GM21529 (cell line): ENCODE data around the gene PERCC1.
"Not testable (repeated sequence)": the region's sequence is repeated elsewhere in the genome, so short reads cannot be mapped to it uniquely, and the experiment has no call there.

Experiments used
- ATAC-seq: cut with Tn5 transposase; IDR thresholded peaks from one replicate; pipeline ENCODE4 v1.9.1; 2021; ENCODE audit not compliant: unreplicated experiment

Gene PERCC1

GRCh38 chr16:1466054-1466453 lies 35.2 kb downstream of the PERCC1 start:
- ATAC-seq: no peak

GRCh38 chr16:1466968-1467521 lies 36.2 kb downstream of the PERCC1 start:
- no peak for ATAC-seq

GRCh38 chr16:1468426-1468810 lies 37.5 kb downstream of the PERCC1 start:
- ATAC-seq: no peak

GRCh38 chr16:1469141-1469540 lies 38.3 kb downstream of the PERCC1 start:
- ATAC-seq: not testable (repeated sequence)

- no peak for ATAC-seq
Measured at GRCh38 chr16:1469693-1470201, 38.9 kb downstream of the PERCC1 start.

- no peak for ATAC-seq
Measured at GRCh38 chr16:1470481-1471251, 39.8 kb downstream of the PERCC1 start.

GRCh38 chr16:1471569-1472194 lies 40.8 kb downstream of the PERCC1 start:
- ATAC-seq: no peak

- no peak for ATAC-seq
Measured at GRCh38 chr16:1472974-1473373, 42.1 kb downstream of the PERCC1 start.

GRCh38 chr16:1474082-1474795 lies 43.4 kb downstream of the PERCC1 start:
- peak; percentile 12 for ATAC-seq

GRCh38 chr16:1474796-1475551 lies 44.1 kb downstream of the PERCC1 start, which contains the start of gene CLCN7:
CLCN7 (minus strand) TSS chr16:1475028; CDS start chr16:1474974, 54 bp downstream.
- ATAC-seq: peak; percentile 82

GRCh38 chr16:1475552-1476114 lies 44.8 kb downstream of the PERCC1 start:
- no peak for ATAC-seq

- no peak for ATAC-seq
Measured at GRCh38 chr16:1477033-1477432, 46.2 kb downstream of the PERCC1 start.

- not testable (repeated sequence) for ATAC-seq
Measured at GRCh38 chr16:1478937-1479336, 48.1 kb downstream of the PERCC1 start.

- ATAC-seq: no peak
Measured at GRCh38 chr16:1481906-1482835, 51.3 kb downstream of the PERCC1 start.
